GM21825 (cell line): Measurements from ENCODE around the gene FAM174C.
"Not testable (repeated sequence)": the region's sequence is repeated elsewhere in the genome, so short reads cannot be mapped to it uniquely, and the experiment has no call there.

Experiments
- ATAC-seq: cut with Tn5 transposase; IDR thresholded peaks from one replicate; pipeline ENCODE4 v1.9.1; 2021; ENCODE audit warnings: mild to moderate bottlenecking, moderate library complexity; ENCODE audit not compliant: unreplicated experiment

The FAM174C gene

GRCh38 chr19:1316466-1316865, 41.1 kb downstream of the FAM174C start:
- ATAC-seq: no peak

- ATAC-seq: no peak
These were observed 42.1 kb downstream of the FAM174C start for GRCh38 chr19:1317274-1318003.

GRCh38 chr19:1318678-1319471, 43.5 kb downstream of the FAM174C start:
- ATAC-seq: no peak

GRCh38 chr19:1320282-1320650, 44.9 kb downstream of the FAM174C start:
- not testable (repeated sequence) for ATAC-seq

- no peak for ATAC-seq
These were observed 46.2 kb downstream of the FAM174C start for GRCh38 chr19:1321539-1321938.

GRCh38 chr19:1322198-1322981, 47.1 kb downstream of the FAM174C start:
- no peak for ATAC-seq

- no peak for ATAC-seq
These were observed 49.0 kb downstream of the FAM174C start for GRCh38 chr19:1324249-1324805.

GRCh38 chr19:1324806-1325567, 49.7 kb downstream of the FAM174C start:
- no peak for ATAC-seq

- no peak for ATAC-seq
These were observed 50.4 kb downstream of the FAM174C start for GRCh38 chr19:1325568-1326294.

- ATAC-seq: no peak
These were observed 51.8 kb downstream of the FAM174C start for GRCh38 chr19:1327125-1327524.
